GM19240 (cell line): Measurements from ENCODE around the gene MIS12.

ENCODE experiments used
- DNase-seq: peaks from one replicate; pipeline ENCODE4 v3.0.0; 2011; ENCODE audit warnings: low spot score; ENCODE audit not compliant: insufficient read length

MIS12 gene, protein sequence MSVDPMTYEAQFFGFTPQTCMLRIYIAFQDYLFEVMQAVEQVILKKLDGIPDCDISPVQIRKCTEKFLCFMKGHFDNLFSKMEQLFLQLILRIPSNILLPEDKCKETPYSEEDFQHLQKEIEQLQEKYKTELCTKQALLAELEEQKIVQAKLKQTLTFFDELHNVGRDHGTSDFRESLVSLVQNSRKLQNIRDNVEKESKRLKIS

DNA sequence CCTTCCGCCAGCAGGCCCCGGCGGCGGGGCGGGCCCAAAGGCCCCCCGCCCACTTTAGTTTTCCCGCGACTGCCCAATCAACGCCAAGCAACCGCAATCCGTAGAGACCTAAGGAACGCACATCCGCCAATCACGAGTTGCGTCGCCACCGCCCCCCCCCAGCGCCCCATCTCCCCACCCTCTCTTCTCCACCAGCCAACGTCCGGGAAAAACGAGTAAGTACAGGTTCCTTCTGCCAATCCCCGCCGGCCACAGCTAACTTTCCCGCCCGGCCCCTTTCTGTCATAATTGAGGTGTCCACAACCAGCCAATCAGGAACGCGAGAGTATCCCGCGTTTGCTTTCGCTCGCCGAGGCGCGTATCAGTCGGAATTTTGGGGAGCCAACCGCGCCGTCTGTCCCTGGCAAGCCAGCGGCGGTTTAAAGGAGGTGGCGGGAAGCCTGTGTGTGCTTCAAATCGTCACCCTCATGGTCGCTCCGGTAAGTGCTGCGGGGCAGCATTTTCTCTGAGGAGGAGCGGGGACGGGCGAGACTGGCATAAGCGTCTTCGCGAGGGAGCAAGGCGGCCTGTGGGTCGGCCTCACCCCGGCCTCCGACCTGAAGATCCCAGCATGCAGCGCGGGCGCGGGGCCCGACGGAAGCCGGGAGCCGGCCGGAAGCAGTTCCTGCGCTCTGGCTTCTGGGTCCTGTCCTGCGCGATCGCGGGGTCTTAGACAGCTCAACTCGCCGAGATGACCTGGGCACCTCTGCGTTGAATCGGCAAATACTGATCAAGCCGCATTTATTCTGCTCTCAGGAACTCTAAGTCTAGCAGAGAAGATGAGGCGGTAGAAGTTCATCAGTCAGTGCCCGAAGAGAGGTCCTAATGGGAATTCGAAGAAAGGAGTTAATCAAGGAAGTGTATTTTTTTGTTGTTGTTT, at the start of gene MIS12:
MIS12 (plus strand) TSS at position 361 of the 919 bp plus-strand sequence. CDS start 2,297 bp downstream, outside the sequence.
- peak; percentile 79 for DNase-seq

DNA sequence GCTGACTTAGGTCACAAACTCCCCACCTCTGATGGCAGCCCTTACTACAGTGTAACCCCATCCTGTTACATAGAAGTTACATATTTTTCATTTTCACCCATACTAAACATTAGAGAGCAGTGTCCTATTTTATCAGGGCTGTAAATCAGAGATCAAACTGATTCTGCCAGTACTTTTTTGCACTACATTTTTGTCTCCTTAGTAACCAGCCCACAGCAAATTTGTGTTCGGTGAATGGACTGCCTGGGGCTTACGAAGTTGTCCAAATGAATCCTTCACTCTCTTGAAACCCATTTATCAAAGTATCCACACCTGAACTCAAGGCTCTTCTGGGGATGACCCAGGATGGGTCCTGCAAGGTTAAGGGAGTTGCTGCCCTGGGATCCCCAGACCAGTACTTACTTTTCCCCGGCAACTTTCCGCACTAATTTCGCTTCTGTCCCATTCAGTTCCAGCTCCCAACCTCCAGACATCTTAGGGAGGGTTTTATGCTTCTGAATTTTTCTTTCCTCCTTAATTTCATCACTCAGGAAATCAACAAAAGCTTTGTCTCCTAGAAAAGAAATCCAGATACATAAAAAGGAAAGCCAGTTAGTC, 48.5 kb upstream of the MIS12 start:
- no peak for DNase-seq

DNA sequence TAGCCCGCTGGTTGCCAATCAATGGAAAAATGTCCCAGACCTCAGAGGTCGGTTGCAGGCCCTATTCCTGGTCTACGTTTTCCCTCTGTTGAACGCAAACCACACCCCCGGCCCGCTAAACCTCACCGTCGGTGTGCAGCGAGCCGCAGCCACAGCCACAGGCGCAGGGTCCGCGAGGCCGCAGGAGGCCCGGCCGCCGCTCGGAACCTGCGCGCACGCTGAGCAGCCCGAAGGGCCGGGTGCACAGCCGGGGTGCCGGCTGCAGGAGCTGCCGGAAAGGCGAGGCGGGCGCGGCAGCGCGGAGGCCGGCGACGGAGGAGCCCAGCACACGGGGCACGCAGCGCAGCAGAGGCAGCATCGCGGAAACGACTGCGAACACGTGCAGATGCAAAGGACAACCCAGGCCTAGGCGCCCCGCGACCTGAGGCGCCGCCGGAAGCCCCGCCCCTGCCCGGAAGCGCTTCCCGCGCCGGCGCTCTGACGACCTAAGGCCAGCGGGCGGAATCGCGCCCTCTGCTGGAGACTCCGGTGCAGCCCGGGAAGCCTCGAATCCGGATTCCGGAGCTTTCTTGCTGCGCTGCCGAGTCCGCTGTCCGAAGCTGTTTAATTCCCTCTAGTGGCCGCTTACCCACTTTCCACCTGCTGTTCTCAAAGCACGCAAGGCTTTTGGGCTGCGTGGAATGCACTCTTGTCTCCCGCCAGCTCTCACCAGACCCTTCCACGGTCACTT, 47.5 kb upstream of the MIS12 start, which contains the start of gene C1QBP:
C1QBP (minus strand) TSS at position 440 of the 730 bp plus-strand sequence; CDS start at position 358, 82 bp downstream.
- peak; percentile 89 for DNase-seq

DNA sequence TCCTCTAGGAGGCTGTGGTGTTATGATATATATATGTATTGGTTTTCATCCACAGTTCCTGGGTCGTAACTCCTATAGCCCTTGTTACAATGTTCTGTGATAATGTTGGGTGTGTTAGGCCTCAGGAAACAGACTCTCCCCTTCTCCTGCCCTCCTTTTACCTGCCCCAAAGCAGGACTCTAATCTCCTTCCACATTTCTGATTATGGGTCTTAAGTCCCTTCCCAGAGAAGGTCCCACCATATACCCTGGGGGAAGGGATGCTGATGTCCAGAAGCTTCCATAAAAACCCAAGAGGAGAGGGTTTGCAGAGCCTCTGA, 47.0 kb upstream of the MIS12 start:
- no peak for DNase-seq

DNA sequence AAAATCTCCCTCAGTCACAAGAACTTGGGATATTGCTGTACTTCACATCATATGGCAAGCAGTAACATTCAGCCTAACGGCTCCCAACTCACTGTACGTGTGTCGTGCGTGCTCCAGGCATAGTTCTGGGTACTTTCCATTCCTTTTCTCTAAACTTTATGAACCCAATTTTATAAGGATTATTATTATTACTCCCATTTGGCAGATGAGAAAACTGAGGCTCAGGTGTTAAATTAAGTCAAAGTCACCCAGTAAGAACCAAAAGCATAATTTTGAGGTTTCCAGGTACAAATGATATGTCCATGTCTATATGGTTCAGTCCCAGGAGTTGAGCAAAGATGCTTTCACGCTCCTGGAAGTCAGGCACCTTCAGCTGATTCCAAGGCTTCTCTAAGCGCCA, 42.6 kb upstream of the MIS12 start:
- no peak for DNase-seq

DNA sequence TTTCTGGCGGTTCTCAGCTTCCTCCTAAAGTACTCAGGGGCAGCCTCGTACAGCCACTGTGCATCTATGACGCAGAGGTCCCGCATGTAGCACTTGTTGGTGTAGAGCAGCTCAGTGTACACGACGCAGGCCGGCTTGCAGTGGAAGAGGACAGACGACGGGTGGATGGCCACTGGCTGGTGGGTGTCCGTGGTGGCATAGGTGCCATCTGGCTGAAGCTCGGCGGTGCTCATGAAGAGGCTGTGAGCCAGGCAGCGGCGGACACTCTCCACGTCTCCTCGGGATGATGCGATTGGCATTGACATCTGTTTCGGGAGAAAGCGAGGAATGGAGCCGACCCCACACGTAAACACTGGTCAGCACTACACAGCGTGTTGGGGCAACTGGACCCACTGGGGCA, 42.2 kb upstream of the MIS12 start:
- no peak for DNase-seq

DNA sequence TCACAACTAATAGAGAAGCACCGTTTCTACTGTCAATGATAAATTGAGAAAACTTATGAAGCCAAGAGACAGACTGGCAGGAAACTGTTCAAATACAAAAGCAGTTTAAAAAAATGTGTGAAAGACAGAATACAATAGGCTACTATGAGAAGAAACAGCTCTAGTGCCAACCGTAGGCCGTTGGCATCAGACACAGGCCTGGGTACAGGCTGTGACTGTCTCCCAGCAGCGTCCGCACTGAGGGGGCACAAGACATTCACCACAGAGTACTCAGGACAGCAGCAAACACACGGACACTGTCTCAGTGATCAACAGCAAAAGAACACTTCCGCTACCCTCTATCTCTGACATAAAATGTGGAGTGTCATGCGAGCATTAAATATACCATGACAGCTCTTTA, 39.6 kb upstream of the MIS12 start:
- no peak for DNase-seq

DNA sequence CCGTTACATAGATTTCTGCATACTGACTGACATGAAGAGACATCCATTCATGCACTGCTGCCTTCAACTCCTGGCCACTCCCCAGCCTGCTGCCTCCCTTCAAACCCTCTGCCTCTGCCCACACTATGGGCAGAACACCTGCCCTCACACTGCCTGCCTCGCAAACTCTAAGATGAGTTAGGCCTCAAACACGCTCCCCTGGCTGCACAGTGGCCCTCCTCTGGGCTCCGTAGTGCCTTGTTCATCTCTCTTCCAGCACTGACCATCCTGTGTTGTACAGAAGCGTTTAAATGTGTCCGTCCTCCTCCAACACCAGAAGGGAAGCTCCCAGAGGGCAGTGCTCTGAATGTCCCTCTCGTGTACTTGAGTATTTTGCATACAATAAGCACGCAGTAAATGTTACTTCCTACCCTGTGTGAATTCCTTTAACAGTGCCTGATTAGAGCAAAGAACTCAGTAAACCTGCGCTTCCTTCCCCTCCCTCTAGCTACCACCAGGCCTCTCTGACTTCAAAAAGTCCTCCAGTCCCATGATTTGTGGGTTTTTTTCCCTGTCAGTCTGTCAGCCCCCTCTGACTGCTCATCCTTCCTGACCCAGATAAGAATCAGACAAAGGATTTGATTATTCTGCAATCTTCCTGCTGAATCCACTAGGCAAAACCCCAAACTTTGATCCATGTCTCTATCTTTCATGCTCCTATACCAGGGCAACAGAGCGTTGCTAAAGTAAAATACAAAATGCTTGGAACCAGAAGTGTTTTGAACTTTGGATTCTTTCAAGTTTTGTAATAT, 21.5 kb upstream of the MIS12 start:
- no peak for DNase-seq

DNA sequence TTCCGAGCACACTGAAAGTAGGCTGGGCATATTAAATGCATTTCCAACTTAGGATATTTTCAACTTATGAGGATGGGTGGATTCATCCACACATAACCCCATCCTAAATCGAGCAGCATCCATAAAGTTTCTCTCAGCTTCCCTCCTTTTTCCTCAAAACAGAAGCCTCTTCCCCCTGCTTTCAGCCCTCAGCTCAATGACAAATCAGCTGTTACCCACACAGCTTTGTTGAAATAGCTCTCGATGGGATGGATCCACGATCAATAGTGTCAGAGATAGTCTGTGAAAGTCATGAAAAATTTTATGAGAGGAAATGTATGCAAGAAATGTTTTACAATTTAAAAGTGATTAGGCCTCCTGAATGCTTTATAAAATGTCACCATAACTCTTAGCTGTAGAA, 20.1 kb upstream of the MIS12 start:
- DNase-seq: no peak

DNA sequence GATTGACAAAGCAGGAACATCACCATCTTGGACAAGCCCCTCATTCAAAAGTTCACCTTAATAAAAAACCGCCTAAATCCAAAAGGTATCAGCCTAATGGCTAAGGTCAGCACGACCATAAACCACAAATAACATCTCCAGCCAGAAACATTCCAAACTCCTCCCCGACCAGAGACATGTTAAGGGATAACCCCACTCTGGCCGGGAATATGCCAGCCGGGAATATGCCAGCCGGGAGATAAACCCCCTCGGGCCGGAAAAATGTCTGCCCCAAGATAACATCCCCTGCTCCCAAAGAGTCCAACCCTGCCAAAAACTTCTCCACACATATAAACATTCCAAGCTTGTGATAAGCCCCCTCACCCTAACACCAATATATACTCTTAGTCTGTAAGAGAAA, 18.9 kb upstream of the MIS12 start:
- DNase-seq: no peak

DNA sequence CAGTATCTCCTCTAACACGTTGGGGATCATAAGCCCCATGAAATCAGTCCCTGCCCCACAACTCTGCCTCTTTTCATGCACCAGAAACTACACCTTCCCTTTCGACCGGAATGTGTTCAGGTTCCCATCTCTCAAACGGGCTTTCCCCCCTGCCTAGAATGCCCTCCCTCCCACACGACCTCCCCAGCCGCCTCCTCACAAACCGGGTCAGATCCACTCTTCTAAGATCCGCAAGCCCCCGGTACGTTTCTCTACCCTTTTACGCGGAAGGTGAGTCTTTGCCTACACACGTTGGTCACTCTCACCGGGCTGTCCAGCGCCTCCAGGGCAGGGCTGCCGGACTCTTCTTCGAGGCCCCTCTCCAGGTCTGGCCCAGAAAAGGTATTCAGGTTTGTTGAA, 18.3 kb upstream of the MIS12 start:
- DNase-seq: no peak

DNA sequence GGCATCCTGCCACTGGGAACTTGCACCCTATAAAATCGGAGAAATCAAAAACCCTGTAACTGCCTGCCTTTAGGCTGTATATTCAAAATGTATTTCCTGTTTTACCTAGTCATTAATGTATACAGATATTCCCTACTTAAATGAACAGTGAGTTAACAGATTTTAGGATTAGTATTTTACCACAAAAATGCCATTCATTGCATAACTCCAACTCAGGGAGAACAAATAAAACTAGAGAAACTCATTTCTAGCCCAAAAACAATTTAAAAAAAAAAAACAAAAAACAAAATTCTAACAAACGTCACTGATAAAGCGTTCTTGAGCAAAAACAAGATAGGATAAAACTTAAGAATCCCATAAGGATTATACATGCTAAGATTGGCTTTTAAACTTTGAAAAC, 13.9 kb upstream of the MIS12 start:
- no peak for DNase-seq

DNA sequence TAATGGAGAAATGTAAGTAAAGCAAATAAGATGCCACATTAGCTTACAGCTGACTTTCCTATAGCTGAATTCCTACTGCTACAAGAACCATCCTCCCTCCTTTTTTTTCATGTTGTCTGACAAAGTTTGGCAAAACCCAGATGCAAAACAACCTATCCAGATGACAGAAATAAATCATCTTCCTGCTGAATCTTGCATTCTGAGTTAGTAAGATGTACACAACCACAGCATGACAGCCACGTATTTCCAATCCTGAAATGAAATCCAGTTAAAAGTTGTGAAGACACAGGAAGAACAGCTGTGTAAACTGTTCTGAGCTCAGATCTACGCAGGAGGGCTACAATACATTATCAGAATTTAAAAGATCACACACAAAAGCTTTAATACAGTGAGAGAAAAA, 12.5 kb upstream of the MIS12 start:
- no peak for DNase-seq

DNA sequence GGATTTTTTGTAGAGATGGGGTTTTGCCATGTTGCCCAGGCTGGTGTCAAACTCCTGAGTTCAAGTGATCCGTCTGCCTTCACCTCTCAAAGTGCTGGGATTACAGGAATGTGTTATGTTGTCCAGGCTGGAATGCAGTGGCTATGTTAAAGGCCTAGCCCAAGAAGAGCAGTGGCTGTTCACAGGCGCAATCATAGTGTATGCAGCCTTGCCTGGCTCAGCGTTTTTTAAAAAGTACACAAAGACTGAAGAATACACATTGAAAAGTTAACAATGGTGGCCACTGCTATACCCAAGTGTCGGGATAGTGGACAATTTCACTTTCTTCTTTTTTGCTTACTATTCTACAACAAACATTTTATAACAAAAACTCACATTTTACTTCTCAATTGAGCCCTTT, 7.4 kb upstream of the MIS12 start:
- DNase-seq: no peak

DNA sequence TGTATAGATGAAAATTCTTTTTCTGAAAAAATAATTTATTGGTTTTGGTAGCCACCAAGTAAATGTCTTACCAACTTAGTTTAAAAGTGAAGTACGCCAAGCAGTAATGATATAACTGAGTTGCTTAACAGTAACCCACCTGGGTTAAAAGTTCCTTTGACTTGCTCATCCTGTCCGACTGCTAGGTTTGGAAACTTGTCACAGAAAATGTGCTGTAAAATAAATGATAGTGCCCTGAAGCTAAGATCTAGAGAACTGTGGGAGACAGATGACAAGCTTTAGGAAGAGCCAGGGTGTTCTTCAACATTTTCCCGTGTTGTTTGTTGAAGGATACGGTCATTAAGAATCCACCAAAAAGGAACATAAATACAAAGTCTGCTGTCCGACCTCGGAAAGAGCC, 5.4 kb upstream of the MIS12 start:
- DNase-seq: no peak

DNA sequence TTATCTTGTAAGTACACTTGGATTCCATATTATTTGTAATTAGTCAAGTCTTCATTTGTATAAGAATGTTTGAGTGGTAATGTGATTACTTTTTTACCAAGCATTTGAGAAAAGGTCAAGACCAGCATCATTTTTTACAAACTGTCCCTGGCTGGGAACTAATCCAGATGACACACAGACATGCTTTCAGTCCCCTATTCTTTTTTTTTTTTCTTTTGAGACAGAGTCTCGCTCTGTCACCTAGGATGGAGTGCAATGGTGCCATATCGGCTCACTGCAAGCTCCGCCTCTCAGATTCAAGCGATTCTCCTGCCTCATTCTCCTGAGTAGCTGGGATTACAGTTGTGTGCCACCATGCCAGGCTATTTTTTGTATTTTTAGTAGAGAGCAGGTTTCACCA, 4.9 kb upstream of the MIS12 start:
- DNase-seq: no peak

DNA sequence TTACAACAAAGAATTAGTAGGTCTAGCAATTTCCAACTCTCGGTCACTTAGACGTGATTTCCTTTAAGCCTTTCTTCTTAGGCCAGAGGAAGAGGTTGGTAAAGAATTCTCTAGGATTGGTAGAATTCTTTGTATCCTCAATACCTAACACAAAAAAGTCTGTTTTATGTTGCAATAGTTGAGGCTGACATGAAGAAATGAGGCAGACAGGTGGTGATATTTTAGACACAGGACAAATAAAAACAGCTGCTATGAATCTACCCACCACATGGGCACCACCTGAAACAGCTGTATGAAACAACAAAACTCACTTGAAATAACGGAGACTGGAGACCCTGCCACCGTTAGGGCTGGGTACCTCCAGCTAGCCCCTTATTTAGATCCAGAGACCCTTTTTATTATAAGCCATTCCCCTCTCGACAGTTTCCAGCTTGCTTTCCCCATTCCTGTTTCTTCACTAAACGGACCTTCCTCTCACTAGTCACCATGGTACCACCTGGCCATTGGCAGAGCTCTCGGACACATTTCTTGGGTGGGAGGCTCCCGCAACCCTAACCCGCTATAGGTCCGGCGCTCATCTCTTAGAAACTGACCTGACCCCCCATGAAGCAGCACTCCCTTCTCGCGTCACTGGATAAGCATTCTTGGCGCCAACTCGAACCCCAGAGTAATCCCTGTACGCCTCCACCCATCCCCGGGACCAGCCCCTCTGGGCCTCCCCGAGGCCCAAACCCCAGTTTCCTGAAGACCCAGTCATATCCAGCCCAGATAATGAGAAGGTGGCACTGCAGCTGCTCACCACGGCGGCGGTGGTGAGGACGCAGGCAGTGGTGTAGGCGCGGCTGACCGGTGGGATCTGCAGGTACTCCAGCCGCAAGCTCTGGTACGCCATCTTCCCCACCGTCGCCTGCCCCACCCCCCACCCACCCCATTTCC, 828 bp upstream of the MIS12 start, which contains the start of gene DERL2:
DERL2 (minus strand) TSS at position 909 of the 936 bp plus-strand sequence; CDS start at position 892, 17 bp downstream.
- peak; percentile 16 for DNase-seq

DNA sequence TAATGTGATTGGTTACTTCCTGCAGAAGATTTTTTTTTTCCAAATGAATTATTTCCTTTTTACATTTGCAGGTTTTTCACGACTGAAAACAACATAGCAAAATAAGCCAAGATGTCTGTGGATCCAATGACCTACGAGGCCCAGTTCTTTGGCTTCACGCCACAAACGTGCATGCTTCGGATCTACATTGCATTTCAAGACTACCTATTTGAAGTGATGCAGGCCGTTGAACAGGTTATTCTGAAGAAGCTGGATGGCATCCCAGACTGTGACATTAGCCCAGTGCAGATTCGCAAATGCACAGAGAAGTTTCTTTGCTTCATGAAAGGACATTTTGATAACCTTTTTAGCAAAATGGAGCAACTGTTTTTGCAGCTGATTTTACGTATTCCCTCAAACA, 2.4 kb downstream of the MIS12 start:
- no peak for DNase-seq

DNA sequence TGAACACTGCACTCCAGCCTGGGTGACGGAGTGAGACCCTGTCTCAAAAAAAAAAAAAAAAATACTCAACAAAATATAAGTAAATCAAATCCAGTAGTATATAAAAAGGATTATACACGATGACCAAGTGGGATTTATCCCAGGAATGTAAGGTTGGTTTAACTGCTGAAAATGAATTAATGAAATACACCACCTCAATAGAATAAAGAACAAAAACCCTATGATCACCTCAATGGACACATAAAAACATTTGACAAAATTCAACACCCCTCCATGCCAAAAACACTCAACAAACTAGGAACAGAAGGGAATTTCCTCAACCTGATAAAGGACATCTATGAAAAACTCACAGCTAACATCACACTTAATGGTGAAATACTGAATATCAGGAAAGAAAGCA, 6.6 kb downstream of the MIS12 start:
- no peak for DNase-seq
